SK-N-SH treated with all-trans-retinoic acid at 6 μM for 48 hours (cell line): ENCODE measurements around the gene ACO1.

Experiments used
- ATAC-seq: fragments of 200-7000 bp; cut with Tn5 transposase; 3 replicates; pipeline ENCODE4 v1.9.1; 2020; ENCODE audit warnings: mild to moderate bottlenecking, moderate library complexity
- BACH2 ChIP-seq: fragments of 250-450 bp; sonication (Bioruptor Pico); IDR thresholded peaks from 2 replicates; pipeline ENCODE4 v1.9.0; 2021; ENCODE audit warnings: mild to moderate bottlenecking, borderline replicate concordance
- ESRRG ChIP-seq: fragments of 250-450 bp; sonication (Bioruptor Pico); IDR thresholded peaks from 2 replicates; pipeline ENCODE4 v1.6.1; 2021; ENCODE audit warnings: mild to moderate bottlenecking
- GLIS3 ChIP-seq: fragments of 250-450 bp; sonication (Bioruptor Pico); IDR thresholded peaks from 2 replicates; pipeline ENCODE4 v1.5.0; 2020; ENCODE audit warnings: mild to moderate bottlenecking, moderate library complexity
- PPARA ChIP-seq: fragments of 250-450 bp; sonication (Bioruptor Pico); IDR thresholded peaks from 2 replicates; pipeline ENCODE4 v1.5.0; 2020; ENCODE audit warnings: mild to moderate bottlenecking, borderline replicate concordance
- RARB ChIP-seq: fragments of 250-450 bp; sonication (Bioruptor Pico); IDR thresholded peaks from 2 replicates; pipeline ENCODE4 v1.8.0; 2021; ENCODE audit warnings: mild to moderate bottlenecking, moderate library complexity
- SNAI2 ChIP-seq: fragments of 250-450 bp; sonication (Bioruptor Pico); IDR thresholded peaks from 2 replicates; pipeline ENCODE4 v1.5.0; 2020; ENCODE audit warnings: mild to moderate bottlenecking, moderate library complexity
- TCF4 ChIP-seq: fragments of 250-450 bp; sonication (Bioruptor Pico); IDR thresholded peaks from 2 replicates; pipeline ENCODE4 v1.8.0; 2021; ENCODE audit warnings: mild to moderate bottlenecking, moderate library complexity, borderline replicate concordance
- TOX ChIP-seq: fragments of 250-450 bp; sonication (Bioruptor Pico); IDR thresholded peaks from 2 replicates; pipeline ENCODE4 v1.8.0; 2021; ENCODE audit warnings: mild to moderate bottlenecking, moderate library complexity, borderline replicate concordance
- ZC3H10 ChIP-seq: fragments of 250-450 bp; sonication (Bioruptor Pico); IDR thresholded peaks from 2 replicates; pipeline ENCODE4 v1.5.1; 2021; ENCODE audit warnings: mild to moderate bottlenecking, moderate library complexity
- ZFP3 ChIP-seq: fragments of 250-450 bp; sonication (Bioruptor Pico); IDR thresholded peaks from 2 replicates; pipeline ENCODE4 v1.5.0; 2020; ENCODE audit warnings: mild to moderate bottlenecking, moderate library complexity
- ZFP30 ChIP-seq: fragments of 450-650 bp; formaldehyde crosslinking; IDR thresholded peaks from 2 replicates; pipeline ENCODE4 v1.5.0; 2022; ENCODE audit warnings: mild to moderate bottlenecking, moderate library complexity
- ZNF565 ChIP-seq: fragments of 450-650 bp; formaldehyde crosslinking; conservative IDR thresholded peaks from 2 replicates; pipeline ENCODE4 v1.5.0; 2020; ENCODE audit warnings: low read depth, mild to moderate bottlenecking, moderate library complexity
- ZNF70 ChIP-seq: fragments of 450-650 bp; formaldehyde crosslinking; IDR thresholded peaks from 2 replicates; pipeline ENCODE4 v1.5.0; 2020; ENCODE audit warnings: mild to moderate bottlenecking, moderate library complexity
- ZNF8 ChIP-seq: fragments of 450-650 bp; formaldehyde crosslinking; IDR thresholded peaks from 2 replicates; pipeline ENCODE4 v1.5.0; 2020; ENCODE audit warnings: mild to moderate bottlenecking, moderate library complexity
- TF ChIP-seq, protein P1 (sequence below): fragments of 250-450 bp; sonication (Bioruptor Pico); IDR thresholded peaks from 2 replicates; pipeline ENCODE4 v1.5.0; 2020; ENCODE audit warnings: mild to moderate bottlenecking, moderate library complexity
- TF ChIP-seq, protein P2 (sequence below): fragments of 250-450 bp; sonication (Bioruptor Pico); IDR thresholded peaks from 2 replicates; pipeline ENCODE4 v1.8.0; 2021; ENCODE audit warnings: low read depth, mild to moderate bottlenecking, moderate library complexity, borderline replicate concordance
- TF ChIP-seq, protein P3 (sequence below): fragments of 250-450 bp; sonication (Bioruptor Pico); IDR thresholded peaks from 2 replicates; pipeline ENCODE4 v1.8.0; 2020; ENCODE audit warnings: mild to moderate bottlenecking, moderate library complexity, borderline replicate concordance

The ACO1 gene

DNA sequence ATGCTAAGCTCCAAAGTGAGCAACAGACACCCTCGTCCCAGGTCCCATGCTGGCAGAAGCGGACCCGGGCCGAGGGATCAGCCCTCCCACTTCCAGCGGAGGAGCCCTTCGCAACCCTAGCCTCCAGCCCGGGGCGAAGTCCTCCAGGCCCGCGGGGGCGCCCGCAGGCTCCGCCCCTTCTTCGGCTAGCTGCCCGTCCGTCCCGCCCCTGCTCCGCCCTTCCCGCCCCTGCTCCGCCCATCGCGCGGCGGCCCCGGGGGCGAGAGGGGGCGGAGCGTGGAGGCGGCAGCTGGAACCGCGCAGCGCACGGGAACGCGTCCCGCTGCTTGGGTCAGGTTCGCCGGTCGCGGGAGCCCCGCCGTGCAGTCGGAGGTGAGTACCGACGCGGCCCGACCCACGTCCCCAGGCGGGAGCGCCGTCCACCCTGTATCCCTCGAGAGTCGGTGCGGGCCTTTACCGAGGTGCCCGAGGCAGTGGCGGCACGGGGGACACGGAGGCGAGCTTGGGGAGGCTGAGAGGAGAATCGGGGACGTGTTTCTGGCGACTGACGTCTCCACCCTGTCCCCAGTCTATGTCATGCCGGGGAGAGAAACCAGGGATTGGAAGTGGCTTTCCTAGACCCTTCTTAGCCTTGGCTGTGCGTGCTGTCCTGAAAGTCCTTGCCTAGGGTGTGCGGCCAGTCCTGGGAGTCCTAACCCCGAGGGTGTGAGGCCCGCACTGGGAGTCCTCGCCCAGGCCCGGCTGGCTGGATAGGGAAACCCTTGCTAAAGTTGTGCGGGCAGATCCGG, at the start of gene ACO1:
Gene ACO1 (plus strand): TSS at position 280 of the 788 bp plus-strand sequence. CDS start 20,864 bp downstream, outside the sequence.
- ATAC-seq, result peak; percentile 96
- TF ChIP-seq ZFP3, result 0 out of 2 replicates have a peak, but pooled peaks have one; percentile 34
- no peak for TF ChIP-seq ESRRG (CRISPR knock-in tag)
- peak; percentile 71; the same call in 1 of the 2 replicates for TF ChIP-seq ZNF70
- TF ChIP-seq, all 23 proteins: peak for 2

DNA sequence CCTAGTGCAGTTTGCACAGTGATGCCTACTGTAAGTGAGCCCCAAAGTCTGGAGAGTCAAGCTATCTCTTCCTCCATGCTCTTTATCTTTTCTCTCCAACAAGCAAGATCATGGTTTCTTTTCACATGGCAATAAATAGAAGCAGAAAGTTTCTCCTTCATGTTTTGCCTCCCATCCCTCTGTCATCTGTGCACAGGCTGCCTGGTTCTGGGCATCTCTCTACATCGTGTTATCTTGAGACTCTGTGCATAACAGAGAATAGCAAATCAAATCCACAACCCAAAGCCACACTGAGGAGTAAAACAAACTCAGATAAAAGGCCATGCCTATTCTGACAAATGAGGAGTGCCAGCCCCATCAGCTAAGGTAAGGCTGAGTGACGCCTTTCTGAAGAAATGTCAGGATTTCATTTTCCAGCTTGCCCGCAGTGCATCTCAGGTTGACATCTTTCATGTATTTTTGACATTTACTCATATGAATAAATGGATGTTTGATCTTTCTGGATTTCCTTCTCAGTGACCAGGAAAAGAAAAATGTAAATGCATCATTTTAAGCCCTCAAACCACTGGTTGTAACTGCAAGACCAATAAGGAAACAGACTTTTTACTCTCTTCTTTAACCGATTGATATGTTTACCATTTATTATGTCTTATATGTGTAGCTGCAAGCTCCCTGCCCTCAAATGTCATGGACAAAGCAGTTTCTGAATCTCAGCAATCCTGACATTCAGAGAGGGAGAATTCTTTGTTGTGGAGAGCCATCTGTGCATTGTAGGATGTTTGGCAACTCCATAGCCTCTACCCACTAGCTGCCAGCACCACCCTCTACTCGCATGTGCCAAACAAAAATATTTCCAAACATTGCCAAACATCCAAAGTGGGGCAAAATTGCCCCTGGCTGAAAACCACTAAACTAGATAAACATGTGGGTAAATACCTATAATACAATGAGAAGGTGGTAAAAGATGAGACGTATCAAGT, 49.2 kb upstream of the ACO1 start:
- no peak for ATAC-seq
- TF ChIP-seq TCF4 (CRISPR knock-in tag), result no peak
- no peak for TF ChIP-seq SNAI2
- TF ChIP-seq ZC3H10 (CRISPR knock-in tag), result no peak
- no peak for TF ChIP-seq ZFP30
- no peak for TF ChIP-seq BACH2 (CRISPR knock-in tag)
- no peak for TF ChIP-seq RARB (CRISPR knock-in tag)
- TF ChIP-seq ZFP3, result no peak
- TF ChIP-seq, protein P1, sequence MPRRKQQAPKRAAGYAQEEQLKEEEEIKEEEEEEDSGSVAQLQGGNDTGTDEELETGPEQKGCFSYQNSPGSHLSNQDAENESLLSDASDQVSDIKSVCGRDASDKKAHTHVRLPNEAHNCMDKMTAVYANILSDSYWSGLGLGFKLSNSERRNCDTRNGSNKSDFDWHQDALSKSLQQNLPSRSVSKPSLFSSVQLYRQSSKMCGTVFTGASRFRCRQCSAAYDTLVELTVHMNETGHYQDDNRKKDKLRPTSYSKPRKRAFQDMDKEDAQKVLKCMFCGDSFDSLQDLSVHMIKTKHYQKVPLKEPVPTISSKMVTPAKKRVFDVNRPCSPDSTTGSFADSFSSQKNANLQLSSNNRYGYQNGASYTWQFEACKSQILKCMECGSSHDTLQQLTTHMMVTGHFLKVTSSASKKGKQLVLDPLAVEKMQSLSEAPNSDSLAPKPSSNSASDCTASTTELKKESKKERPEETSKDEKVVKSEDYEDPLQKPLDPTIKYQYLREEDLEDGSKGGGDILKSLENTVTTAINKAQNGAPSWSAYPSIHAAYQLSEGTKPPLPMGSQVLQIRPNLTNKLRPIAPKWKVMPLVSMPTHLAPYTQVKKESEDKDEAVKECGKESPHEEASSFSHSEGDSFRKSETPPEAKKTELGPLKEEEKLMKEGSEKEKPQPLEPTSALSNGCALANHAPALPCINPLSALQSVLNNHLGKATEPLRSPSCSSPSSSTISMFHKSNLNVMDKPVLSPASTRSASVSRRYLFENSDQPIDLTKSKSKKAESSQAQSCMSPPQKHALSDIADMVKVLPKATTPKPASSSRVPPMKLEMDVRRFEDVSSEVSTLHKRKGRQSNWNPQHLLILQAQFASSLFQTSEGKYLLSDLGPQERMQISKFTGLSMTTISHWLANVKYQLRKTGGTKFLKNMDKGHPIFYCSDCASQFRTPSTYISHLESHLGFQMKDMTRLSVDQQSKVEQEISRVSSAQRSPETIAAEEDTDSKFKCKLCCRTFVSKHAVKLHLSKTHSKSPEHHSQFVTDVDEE (CRISPR knock-in tag), result no peak
- no peak for TF ChIP-seq TOX (CRISPR knock-in tag)
- TF ChIP-seq, protein P2, sequence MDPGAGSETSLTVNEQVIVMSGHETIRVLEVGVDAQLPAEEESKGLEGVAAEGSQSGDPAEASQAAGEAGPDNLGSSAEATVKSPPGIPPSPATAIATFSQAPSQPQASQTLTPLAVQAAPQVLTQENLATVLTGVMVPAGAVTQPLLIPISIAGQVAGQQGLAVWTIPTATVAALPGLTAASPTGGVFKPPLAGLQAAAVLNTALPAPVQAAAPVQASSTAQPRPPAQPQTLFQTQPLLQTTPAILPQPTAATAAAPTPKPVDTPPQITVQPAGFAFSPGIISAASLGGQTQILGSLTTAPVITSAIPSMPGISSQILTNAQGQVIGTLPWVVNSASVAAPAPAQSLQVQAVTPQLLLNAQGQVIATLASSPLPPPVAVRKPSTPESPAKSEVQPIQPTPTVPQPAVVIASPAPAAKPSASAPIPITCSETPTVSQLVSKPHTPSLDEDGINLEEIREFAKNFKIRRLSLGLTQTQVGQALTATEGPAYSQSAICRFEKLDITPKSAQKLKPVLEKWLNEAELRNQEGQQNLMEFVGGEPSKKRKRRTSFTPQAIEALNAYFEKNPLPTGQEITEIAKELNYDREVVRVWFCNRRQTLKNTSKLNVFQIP (CRISPR knock-in tag), result no peak
- no peak for TF ChIP-seq ZNF565 (CRISPR knock-in tag)
- TF ChIP-seq PPARA (CRISPR knock-in tag), result no peak
- no peak for TF ChIP-seq ZNF8 (CRISPR knock-in tag)

DNA sequence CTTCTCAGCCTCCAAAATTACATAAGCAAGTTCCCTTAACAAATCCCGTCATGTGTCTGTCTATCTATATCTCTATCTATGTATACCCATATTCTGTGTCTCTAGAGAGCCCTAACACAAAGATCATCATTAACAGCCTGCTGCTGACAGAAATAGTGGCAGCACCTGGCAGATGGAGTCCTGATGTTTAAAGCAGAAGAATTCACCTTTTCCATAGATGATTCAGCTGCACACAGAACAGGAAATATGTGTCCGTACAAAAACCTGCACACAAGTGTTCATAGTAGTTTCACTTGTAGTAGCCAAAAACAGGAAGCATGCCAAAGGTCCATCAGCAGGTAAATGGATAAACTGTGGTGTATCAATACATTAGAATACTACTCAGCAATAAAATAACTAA, 45.0 kb upstream of the ACO1 start:
- TF ChIP-seq TOX (CRISPR knock-in tag), result no peak
- TF ChIP-seq ZFP3, result no peak
- TF ChIP-seq GLIS3, result no peak
- TF ChIP-seq, protein P3, sequence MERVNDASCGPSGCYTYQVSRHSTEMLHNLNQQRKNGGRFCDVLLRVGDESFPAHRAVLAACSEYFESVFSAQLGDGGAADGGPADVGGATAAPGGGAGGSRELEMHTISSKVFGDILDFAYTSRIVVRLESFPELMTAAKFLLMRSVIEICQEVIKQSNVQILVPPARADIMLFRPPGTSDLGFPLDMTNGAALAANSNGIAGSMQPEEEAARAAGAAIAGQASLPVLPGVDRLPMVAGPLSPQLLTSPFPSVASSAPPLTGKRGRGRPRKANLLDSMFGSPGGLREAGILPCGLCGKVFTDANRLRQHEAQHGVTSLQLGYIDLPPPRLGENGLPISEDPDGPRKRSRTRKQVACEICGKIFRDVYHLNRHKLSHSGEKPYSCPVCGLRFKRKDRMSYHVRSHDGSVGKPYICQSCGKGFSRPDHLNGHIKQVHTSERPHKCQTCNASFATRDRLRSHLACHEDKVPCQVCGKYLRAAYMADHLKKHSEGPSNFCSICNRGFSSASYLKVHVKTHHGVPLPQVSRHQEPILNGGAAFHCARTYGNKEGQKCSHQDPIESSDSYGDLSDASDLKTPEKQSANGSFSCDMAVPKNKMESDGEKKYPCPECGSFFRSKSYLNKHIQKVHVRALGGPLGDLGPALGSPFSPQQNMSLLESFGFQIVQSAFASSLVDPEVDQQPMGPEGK (CRISPR knock-in tag), result no peak
- TF ChIP-seq ZNF8 (CRISPR knock-in tag), result no peak
- TF ChIP-seq, protein P1 (CRISPR knock-in tag), result no peak
- TF ChIP-seq RARB (CRISPR knock-in tag), result no peak
- no peak for ATAC-seq
